ENCODE results near the gene BUD31. TPM values are rescaled to one million over a fixed set of nuclear protein-coding genes. Genes with fewer than 3 reads are reported as not detected.

BUD31 gene
- total and polyA plus RNA-seq, 9 of the 15 experiments (the other 6 are each of a cell fraction or from before 2014, with no cell fraction given) = 105 to 342 (median 247) TPM

- TF ChIP-seq, protein P1, sequence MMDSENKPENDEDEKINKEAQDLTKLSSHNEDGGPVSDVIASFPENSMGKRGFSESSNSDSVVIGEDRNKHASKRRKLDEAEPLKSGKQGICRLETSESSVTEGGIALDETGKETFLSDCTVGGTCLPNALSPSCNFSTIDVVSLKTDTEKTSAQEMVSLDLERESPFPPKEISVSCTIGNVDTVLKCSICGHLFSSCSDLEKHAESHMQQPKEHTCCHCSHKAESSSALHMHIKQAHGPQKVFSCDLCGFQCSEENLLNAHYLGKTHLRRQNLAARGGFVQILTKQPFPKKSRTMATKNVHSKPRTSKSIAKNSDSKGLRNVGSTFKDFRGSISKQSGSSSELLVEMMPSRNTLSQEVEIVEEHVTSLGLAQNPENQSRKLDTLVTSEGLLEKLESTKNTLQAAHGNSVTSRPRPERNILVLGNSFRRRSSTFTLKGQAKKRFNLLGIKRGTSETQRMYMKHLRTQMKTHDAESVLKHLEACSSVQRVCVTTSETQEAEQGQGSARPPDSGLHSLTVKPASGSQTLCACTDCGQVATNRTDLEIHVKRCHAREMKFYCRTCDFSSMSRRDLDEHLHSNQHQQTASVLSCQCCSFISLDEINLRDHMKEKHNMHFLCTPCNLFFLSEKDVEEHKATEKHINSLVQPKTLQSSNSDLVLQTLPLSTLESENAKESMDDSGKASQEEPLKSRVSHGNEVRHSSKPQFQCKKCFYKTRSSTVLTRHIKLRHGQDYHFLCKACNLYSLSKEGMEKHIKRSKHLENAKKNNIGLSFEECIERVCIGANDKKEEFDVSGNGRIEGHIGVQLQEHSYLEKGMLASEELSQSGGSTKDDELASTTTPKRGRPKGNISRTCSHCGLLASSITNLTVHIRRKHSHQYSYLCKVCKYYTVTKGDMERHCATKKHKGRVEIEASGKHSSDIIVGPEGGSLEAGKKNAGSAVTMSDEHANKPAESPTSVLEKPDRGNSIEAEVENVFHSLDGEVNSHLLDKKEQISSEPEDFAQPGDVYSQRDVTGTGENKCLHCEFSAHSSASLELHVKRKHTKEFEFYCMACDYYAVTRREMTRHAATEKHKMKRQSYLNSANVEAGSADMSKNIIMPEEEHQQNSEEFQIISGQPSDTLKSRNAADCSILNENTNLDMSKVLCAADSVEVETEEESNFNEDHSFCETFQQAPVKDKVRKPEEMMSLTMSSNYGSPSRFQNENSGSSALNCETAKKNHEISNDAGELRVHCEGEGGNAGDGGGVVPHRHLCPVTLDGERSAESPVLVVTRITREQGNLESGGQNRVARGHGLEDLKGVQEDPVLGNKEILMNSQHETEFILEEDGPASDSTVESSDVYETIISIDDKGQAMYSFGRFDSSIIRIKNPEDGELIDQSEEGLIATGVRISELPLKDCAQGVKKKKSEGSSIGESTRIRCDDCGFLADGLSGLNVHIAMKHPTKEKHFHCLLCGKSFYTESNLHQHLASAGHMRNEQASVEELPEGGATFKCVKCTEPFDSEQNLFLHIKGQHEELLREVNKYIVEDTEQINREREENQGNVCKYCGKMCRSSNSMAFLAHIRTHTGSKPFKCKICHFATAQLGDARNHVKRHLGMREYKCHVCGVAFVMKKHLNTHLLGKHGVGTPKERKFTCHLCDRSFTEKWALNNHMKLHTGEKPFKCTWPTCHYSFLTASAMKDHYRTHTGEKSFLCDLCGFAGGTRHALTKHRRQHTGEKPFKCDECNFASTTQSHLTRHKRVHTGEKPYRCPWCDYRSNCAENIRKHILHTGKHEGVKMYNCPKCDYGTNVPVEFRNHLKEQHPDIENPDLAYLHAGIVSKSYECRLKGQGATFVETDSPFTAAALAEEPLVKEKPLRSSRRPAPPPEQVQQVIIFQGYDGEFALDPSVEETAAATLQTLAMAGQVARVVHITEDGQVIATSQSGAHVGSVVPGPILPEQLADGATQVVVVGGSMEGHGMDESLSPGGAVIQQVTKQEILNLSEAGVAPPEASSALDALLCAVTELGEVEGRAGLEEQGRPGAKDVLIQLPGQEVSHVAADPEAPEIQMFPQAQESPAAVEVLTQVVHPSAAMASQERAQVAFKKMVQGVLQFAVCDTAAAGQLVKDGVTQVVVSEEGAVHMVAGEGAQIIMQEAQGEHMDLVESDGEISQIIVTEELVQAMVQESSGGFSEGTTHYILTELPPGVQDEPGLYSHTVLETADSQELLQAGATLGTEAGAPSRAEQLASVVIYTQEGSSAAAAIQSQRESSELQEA (IDR thresholded peaks at IDR 0.05; ENCODE audit: low read depth) = peak; percentile 82
- TF ChIP-seq CREB1 (IDR thresholded peaks at IDR 0.05) (peak; percentile 27; the same call in 1 of the 2 replicates), CREB1 (CRISPR knock-in tag; IDR thresholded peaks at IDR 0.05) (no peak), CCNT2 (IDR thresholded peaks at IDR 0.05; ENCODE audit: borderline replicate concordance, extremely low read depth, insufficient read length, low read depth, low read length) (peak; percentile 33), ZNF655 (CRISPR knock-in tag; IDR thresholded peaks at IDR 0.05) (no peak), POLR2G (IDR thresholded peaks at IDR 0.05; ENCODE audit: low read depth, low read length) (peak; percentile 85), TGIF2 (CRISPR knock-in tag; IDR thresholded peaks at IDR 0.05) (peak; percentile 67; the same call in 1 of the 2 replicates), ATF3 (IDR thresholded peaks at IDR 0.05) (0 out of 2 replicates have a peak, but pooled peaks have one; percentile 15), ATF3 (CRISPR knock-in tag; conservative IDR thresholded peaks at IDR 0.05) (no peak), POLR2A (conservative IDR thresholded peaks at IDR 0.05) (peak; percentile 64), FOXK1 (CRISPR knock-in tag; IDR thresholded peaks at IDR 0.05; ENCODE audit: borderline replicate concordance) (no peak)
- TF ChIP-seq, protein P2, sequence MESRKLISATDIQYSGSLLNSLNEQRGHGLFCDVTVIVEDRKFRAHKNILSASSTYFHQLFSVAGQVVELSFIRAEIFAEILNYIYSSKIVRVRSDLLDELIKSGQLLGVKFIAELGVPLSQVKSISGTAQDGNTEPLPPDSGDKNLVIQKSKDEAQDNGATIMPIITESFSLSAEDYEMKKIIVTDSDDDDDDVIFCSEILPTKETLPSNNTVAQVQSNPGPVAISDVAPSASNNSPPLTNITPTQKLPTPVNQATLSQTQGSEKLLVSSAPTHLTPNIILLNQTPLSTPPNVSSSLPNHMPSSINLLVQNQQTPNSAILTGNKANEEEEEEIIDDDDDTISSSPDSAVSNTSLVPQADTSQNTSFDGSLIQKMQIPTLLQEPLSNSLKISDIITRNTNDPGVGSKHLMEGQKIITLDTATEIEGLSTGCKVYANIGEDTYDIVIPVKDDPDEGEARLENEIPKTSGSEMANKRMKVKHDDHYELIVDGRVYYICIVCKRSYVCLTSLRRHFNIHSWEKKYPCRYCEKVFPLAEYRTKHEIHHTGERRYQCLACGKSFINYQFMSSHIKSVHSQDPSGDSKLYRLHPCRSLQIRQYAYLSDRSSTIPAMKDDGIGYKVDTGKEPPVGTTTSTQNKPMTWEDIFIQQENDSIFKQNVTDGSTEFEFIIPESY (CRISPR knock-in tag; IDR thresholded peaks at IDR 0.05) = peak; percentile 99
- TF ChIP-seq, protein P3, sequence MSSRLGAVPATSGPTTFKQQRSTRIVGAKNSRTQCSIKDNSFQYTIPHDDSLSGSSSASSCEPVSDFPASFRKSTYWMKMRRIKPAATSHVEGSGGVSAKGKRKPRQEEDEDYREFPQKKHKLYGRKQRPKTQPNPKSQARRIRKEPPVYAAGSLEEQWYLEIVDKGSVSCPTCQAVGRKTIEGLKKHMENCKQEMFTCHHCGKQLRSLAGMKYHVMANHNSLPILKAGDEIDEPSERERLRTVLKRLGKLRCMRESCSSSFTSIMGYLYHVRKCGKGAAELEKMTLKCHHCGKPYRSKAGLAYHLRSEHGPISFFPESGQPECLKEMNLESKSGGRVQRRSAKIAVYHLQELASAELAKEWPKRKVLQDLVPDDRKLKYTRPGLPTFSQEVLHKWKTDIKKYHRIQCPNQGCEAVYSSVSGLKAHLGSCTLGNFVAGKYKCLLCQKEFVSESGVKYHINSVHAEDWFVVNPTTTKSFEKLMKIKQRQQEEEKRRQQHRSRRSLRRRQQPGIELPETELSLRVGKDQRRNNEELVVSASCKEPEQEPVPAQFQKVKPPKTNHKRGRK (tag; IDR thresholded peaks at IDR 0.05) = no peak
Measured at GRCh38 chr7:99392659-99393354, 16.0 kb upstream of the BUD31 start (continued).
